HG03558 (cell line): ENCODE measurements around the gene SLFNL1.

Source experiments
- ATAC-seq: cut with Tn5 transposase; IDR thresholded peaks from one replicate; pipeline ENCODE4 v1.9.1; 2021; ENCODE audit warnings: moderate number of reproducible peaks; ENCODE audit not compliant: unreplicated experiment; ENCODE audit errors: extremely low read depth

SLFNL1 gene

DNA sequence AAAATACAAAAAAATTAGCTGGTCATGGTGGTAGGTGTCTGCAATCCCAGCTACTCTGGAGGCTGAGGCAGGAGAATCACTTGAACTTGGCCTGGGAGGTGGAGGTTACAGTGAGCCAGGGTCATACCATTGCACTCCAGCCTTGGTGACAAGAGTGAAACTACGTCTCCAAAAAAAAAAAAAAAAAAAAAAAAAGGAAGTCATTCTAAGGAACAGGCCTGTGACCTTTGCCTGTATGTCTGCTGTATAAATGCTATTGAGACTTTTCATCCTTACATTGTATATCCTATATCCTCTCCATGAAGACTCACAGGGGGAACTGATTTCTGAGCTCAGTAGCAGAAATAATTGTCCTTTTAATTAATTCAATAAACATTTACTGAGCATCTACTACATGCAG is 49.6 kb downstream of the SLFNL1 start:
- ATAC-seq = no peak

DNA sequence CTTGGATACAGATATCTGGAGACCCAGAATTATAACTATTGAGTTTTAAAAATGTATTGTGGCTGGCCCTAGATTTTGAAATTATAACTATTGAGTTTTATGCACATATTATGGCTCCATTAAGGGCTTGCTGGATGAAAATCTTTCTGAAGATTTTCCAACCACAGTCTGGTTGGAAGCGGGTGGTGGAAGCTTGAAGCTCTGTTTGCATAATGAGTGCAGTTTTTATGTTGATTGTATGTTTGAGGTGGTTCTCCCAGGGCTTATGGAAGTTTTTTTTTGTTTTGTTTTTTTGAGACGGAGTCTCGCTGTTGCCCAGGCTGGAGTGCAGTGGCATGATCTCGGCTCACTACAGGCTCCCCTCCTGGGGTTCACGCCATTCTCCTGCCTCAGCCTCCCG is 52.1 kb downstream of the SLFNL1 start:
- no peak for ATAC-seq

DNA sequence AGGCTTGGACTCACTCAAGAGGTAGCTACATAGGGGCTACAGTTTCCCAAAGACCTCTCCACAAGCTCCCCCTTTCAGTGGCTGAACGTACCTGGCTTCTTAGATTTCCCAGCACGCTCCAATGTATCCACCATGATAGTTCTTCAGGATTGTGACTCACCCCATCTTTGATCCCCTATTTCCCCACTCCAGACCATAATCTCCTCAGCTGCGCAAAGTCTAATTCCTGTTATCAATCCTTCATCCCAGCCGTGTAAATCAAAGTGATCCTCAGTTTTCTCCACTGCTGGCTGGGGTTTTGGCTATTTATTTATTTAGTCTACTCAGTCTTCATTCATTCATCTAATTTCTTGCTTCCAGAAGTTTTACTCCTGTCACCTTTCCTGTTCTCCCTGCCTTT is 55.1 kb downstream of the SLFNL1 start:
- ATAC-seq = no peak
